ENCODE results near the gene RFTN2.
"Not testable (repeated sequence)": the region's sequence is repeated elsewhere in the genome, so short reads cannot be mapped to it uniquely, and the experiment has no call there.

Gene RFTN2

DNA sequence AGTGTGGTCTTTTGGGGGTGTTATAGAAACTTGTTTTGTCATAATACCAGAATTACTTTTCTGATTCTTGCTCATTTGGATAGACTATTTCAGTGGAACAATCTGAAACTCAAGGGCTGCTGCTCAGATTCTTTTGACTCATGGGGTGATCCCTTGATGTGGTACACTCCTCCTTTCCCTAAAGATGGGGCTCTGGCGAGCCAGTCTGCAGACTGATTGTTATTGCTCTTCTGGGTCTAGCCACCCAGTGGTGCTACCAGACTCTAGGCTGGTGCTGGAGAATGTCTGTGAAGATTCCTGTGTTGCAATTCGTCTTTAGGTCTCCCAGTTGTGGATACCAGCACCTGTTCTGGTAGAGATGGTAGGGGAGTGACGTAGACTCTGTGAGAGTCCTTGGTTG lies 25.6 kb upstream of the RFTN2 start:
- no peaks in the 10 kb centered on the region for H3K36me3 ChIP-seq (ENCODE audit: insufficient read depth, low read length)
- H3K4me1 ChIP-seq (ENCODE audit: insufficient read depth, low read length), result no peaks in the 10 kb centered on the region
- no peaks in the 10 kb centered on the region; the same call in 1 of the 2 replicates for H3K9me3 ChIP-seq (ENCODE audit: control insufficient read depth, insufficient read depth, low read length)
- H3K9ac ChIP-seq (ENCODE audit: low read depth, low read length), result no peak overlapping the region

- not testable (repeated sequence) for H3K9me3 ChIP-seq (ENCODE audit: control insufficient read depth, insufficient read depth, low read length); H3K36me3 ChIP-seq (ENCODE audit: insufficient read depth, low read length); H3K9ac ChIP-seq (ENCODE audit: low read depth, low read length); H3K4me1 ChIP-seq (ENCODE audit: insufficient read depth, low read length)
These were observed 24.3 kb upstream of the RFTN2 start for GRCh38 chr2:197699724-197700123.

GRCh38 chr2:197696571-197696970 lies 21.2 kb upstream of the RFTN2 start:
- not testable (repeated sequence) for H3K4me1 ChIP-seq (ENCODE audit: insufficient read depth, low read length); H3K36me3 ChIP-seq (ENCODE audit: insufficient read depth, low read length); H3K9ac ChIP-seq (ENCODE audit: low read depth, low read length); H3K9me3 ChIP-seq (ENCODE audit: control insufficient read depth, insufficient read depth, low read length)

- not testable (repeated sequence) for H3K9me3 ChIP-seq (ENCODE audit: control insufficient read depth, insufficient read depth, low read length); H3K9ac ChIP-seq (ENCODE audit: low read depth, low read length); H3K36me3 ChIP-seq (ENCODE audit: insufficient read depth, low read length); H3K4me1 ChIP-seq (ENCODE audit: insufficient read depth, low read length)
These were observed 20.6 kb upstream of the RFTN2 start for GRCh38 chr2:197695971-197696370.

GRCh38 chr2:197695206-197695605 lies 19.8 kb upstream of the RFTN2 start:
- not testable (repeated sequence) for H3K9me3 ChIP-seq (ENCODE audit: control insufficient read depth, insufficient read depth, low read length); H3K4me1 ChIP-seq (ENCODE audit: insufficient read depth, low read length); H3K9ac ChIP-seq (ENCODE audit: low read depth, low read length); H3K36me3 ChIP-seq (ENCODE audit: insufficient read depth, low read length)

DNA sequence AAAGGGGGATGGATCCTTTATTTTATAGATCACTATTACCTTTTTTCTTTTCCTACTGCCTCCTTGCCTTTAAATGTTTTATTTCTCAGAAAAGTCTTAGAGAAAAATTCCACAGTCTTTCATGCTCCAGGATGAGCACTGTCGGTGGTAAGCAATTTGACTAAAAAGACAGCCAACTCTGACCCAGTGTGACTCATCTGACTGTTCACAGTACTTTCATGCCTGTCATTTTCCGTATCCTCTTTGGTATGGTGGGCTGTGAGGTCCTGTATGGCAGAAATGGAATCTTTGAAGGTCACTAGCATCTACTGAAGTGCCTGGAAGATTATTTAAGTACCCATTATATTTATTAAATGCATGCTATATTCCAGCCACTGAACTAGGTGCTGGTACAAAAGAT lies 2.1 kb upstream of the RFTN2 start:
- peaks cover 14% of the 10 kb centered on the region; the same call in 1 of the 2 replicates for H3K4me1 ChIP-seq (ENCODE audit: insufficient read depth, low read length)
- no peaks in the 10 kb centered on the region for H3K36me3 ChIP-seq (ENCODE audit: insufficient read depth, low read length)
- no peak overlapping the region for H3K9ac ChIP-seq (ENCODE audit: low read depth, low read length)
- H3K9me3 ChIP-seq (ENCODE audit: control insufficient read depth, insufficient read depth, low read length), result no peaks in the 10 kb centered on the region

GRCh38 chr2:197677056-197677455 lies 1.7 kb upstream of the RFTN2 start:
- Histone ChIP-seq H3K9me3 (ENCODE audit: control insufficient read depth, insufficient read depth, low read length) (no peaks in the 10 kb centered on the region), H3K9ac (ENCODE audit: low read depth, low read length) (no peak overlapping the region), H3K36me3 (ENCODE audit: insufficient read depth, low read length) (no peaks in the 10 kb centered on the region), H3K4me1 (ENCODE audit: insufficient read depth, low read length) (peaks cover 14% of the 10 kb centered on the region; the same call in 1 of the 2 replicates)

DNA sequence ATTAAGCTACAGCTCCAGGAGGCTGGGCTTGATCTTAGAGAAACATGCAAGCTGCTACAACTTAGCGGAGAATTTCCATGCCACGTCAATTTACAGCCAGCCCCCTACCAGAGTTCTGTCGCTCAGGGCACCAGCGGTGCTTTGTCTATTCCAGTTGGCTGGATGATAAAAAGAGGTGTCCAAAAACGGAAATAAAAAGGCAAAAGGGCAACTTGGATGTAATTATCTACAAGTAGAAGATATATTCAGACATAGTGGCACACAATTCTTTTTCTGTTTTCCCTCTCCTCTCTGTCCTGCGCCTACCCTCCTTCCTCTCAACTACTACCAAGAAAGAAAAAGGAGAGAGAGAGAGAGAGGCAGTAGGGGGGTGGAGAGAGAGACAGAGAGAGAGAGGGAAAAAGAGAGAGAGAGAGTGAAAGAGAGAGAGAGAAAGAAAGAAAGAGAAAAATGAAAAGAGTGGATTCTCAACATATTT lies 363 bp upstream of the RFTN2 start:
- peaks cover 14% of the 10 kb centered on the region; the same call in 1 of the 2 replicates for H3K4me1 ChIP-seq (ENCODE audit: insufficient read depth, low read length)
- H3K9me3 ChIP-seq (ENCODE audit: control insufficient read depth, insufficient read depth, low read length), result no peaks in the 10 kb centered on the region
- peak overlapping the region; percentile 42 for H3K9ac ChIP-seq (ENCODE audit: low read depth, low read length)
- H3K36me3 ChIP-seq (ENCODE audit: insufficient read depth, low read length), result no peaks in the 10 kb centered on the region

- H3K4me1 ChIP-seq (ENCODE audit: insufficient read depth, low read length), result peaks cover 14% of the 10 kb centered on the region; the same call in 1 of the 2 replicates
- no peak overlapping the region for H3K9ac ChIP-seq (ENCODE audit: low read depth, low read length)
- no peaks in the 10 kb centered on the region for H3K9me3 ChIP-seq (ENCODE audit: control insufficient read depth, insufficient read depth, low read length)
- H3K36me3 ChIP-seq (ENCODE audit: insufficient read depth, low read length), result no peaks in the 10 kb centered on the region
These were observed 796 bp downstream of the RFTN2 start for GRCh38 chr2:197674591-197674990.

DNA sequence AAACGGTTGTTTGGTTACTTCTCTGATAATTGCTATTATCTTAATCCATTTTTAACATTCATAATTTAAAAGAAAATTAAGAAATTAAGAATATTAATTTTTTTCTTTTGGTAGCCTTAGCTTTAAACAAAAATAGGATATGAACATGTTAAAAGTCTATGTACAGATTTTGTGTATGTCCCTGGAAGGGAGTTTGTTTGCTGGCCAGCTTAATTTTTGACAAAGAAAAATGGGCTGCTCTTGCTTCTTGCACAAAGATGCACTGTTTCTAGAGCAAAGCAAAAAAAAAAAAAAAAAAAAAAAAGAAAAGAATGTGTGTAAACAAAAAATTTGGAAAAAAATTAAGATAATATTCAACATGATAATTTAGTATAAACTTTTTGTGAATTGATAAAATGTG lies 1.3 kb downstream of the RFTN2 start:
- Histone ChIP-seq H3K9me3 (ENCODE audit: control insufficient read depth, insufficient read depth, low read length) (no peaks in the 10 kb centered on the region), H3K36me3 (ENCODE audit: insufficient read depth, low read length) (no peaks in the 10 kb centered on the region), H3K9ac (ENCODE audit: low read depth, low read length) (no peak overlapping the region), H3K4me1 (ENCODE audit: insufficient read depth, low read length) (peaks cover 14% of the 10 kb centered on the region; the same call in 1 of the 2 replicates)

DNA sequence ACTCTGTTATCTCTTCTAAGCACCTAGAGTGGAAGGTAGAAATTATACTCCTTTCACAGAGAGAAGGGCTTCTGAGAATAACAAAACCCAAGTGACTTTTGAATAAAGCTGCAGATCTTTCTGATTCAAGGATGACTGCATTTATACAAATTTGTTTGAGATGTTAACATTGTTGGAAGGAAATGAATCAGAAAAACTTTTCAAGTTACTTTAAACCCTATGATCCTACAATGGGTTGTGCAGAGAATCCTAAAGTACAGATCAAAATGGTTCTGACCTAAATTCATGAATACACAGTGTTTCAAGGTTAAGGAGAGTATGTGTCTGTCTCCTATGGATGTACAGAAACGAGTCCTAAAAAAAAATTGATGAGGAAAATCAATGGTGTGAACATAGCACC lies 1.8 kb downstream of the RFTN2 start:
- H3K9ac ChIP-seq (ENCODE audit: low read depth, low read length), result no peak overlapping the region
- no peaks in the 10 kb centered on the region for H3K9me3 ChIP-seq (ENCODE audit: control insufficient read depth, insufficient read depth, low read length)
- peaks cover 14% of the 10 kb centered on the region; the same call in 1 of the 2 replicates for H3K4me1 ChIP-seq (ENCODE audit: insufficient read depth, low read length)
- H3K36me3 ChIP-seq (ENCODE audit: insufficient read depth, low read length), result no peaks in the 10 kb centered on the region

DNA sequence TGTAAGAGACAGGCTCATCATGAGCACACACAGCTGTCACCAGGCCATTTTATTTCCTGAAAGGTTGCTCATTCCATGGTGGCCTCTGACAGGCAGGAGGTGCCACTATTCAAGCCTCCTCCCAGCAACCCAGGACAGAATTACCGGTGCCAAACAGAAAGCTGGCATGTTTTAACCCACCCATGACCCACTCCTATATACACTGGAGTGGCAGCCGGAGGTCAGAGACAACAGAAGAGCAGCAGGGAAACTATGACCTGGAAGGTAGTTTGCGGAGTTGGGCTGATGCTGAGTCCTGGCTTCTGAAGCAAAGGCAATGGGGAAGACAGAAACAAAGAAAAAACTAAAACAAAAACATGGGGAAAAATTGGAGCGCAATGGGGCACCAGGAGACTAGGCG lies 2.3 kb downstream of the RFTN2 start:
- no peaks in the 10 kb centered on the region for H3K36me3 ChIP-seq (ENCODE audit: insufficient read depth, low read length)

GRCh38 chr2:197672371-197672893 lies 3.0 kb downstream of the RFTN2 start:
- Histone ChIP-seq H3K4me1 (ENCODE audit: insufficient read depth, low read length) (peaks cover 16% of the 10 kb centered on the region; the same call in 1 of the 2 replicates), H3K9ac (ENCODE audit: low read depth, low read length) (no peak overlapping the region), H3K36me3 (ENCODE audit: insufficient read depth, low read length) (no peaks in the 10 kb centered on the region), H3K9me3 (ENCODE audit: control insufficient read depth, insufficient read depth, low read length) (no peaks in the 10 kb centered on the region)

More for the DNA sequence above, 2.3 kb downstream of the RFTN2 start:
- H3K4me1 ChIP-seq (ENCODE audit: insufficient read depth, low read length), result peaks cover 14% of the 10 kb centered on the region; the same call in 1 of the 2 replicates
- no peaks in the 10 kb centered on the region for H3K9me3 ChIP-seq (ENCODE audit: control insufficient read depth, insufficient read depth, low read length)
- H3K9ac ChIP-seq (ENCODE audit: low read depth, low read length), result no peak overlapping the region

DNA sequence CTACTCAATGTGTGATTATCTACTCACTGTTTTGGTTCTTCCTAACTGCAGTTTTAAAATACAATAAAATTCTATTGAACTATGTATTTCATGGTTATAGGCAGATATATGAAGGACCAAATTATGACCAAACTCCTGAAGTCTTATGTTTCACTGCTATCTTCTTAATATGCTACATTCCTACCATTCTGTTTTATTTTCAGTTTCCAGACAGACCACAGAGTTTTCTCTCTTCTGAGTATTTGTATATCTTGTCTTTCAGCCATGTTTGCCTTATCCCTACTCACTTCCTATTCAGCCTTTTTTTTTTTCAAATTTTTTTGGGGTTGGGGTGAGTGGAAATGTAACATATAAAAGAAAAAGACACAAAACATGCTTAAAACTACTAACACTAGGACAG lies 6.3 kb downstream of the RFTN2 start:
- no peak overlapping the region for H3K9ac ChIP-seq (ENCODE audit: low read depth, low read length)
- peaks cover 12% of the 10 kb centered on the region for H3K9me3 ChIP-seq (ENCODE audit: control insufficient read depth, insufficient read depth, low read length)
- peaks cover 11% of the 10 kb centered on the region; the same call in 1 of the 2 replicates for H3K4me1 ChIP-seq (ENCODE audit: insufficient read depth, low read length)
- H3K36me3 ChIP-seq (ENCODE audit: insufficient read depth, low read length), result no peaks in the 10 kb centered on the region

- Histone ChIP-seq H3K9me3 (ENCODE audit: control insufficient read depth, insufficient read depth, low read length) (peaks cover 12% of the 10 kb centered on the region), H3K4me1 (ENCODE audit: insufficient read depth, low read length) (peaks cover 9% of the 10 kb centered on the region; the same call in 1 of the 2 replicates), H3K9ac (ENCODE audit: low read depth, low read length) (no peak overlapping the region), H3K36me3 (ENCODE audit: insufficient read depth, low read length) (no peaks in the 10 kb centered on the region)
These were observed 7.1 kb downstream of the RFTN2 start for GRCh38 chr2:197668296-197668695.
